HL-60/S4 treated with phorbol 12-myristate 13-acetate at 8.2 ng/mL for 4 days and 3 days (cell line): ENCODE measurements around the gene USH1C.

Source experiments
- in situ Hi-C: fragments of 300-500 bp; cut with MboI; formaldehyde crosslinking; loops from 2 replicates; pipeline ENCODE4 v1.15.0; 2022; ENCODE audit warnings: low sequenced_read_pairs

USH1C gene

DNA sequence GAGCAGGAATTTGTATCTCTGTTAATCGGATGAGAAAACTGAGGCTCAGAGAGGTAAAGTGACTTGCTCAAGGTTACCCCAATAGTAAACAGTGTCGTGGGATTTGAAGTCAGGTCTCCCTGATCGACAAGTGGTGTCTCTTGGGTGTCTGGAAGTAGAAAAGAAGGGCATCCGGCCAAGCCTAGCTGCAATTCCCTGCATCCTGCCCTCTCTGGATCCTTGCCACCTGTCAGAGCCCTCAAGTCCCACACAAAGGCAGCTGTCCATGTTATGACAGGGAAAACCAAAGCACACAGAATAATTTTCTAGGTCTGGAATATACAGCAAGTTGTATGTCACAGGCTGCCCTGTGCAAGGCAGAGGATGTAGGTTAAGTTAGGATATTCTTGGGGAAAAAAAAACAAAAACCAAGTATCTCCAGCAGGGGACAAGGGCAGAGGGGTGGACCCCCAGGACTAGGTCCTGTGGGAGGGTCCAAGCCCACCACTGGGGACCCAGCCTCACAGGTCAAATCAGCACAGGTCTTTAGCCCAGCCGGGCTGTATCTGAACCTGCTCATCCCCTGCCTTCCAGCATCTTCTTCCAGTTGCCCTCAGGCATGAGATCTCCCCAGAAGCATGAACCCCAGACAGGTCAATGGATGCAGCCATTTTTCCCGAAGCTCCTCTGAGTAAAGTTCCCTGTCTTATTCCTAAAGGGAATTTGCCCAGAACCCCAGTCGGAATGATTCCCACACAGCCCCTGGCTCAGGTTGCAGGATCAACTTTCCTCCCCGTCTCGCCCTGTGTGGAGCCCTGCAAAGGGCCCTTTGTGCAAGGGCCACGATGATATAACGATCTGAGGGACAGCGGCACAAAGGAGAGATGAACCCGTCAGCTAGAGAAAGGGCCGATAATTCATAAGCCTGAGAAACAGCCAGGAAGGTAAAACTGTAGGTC lies 15.0 kb downstream of the USH1C start:
- in situ Hi-C loops: no loop called here

DNA sequence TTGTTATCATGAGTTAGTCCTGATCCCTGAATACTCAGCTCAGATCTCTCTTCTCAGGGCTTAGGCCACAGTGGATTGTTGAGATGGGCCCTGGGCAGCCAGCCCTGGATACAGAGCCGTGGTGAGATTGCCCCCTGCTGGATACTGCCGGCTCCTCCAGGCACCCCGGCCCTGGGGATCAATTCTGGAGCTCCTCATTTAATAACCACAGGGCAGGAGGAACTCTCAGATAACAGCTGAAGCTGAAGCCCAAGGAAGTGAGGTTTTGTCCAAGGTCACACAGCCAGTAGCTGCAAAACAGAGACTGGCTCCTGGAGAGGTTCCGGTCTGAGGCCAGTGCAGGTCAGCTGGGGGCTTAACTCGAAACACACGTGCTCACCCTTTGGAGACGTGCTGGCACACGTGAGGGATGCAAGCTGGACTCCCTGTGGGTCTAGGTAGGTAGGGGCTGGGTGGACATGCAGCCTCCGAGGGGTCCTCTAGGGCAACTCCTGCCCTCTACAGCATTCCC lies 16.0 kb downstream of the USH1C start:
- in situ Hi-C loops: no loop called here

DNA sequence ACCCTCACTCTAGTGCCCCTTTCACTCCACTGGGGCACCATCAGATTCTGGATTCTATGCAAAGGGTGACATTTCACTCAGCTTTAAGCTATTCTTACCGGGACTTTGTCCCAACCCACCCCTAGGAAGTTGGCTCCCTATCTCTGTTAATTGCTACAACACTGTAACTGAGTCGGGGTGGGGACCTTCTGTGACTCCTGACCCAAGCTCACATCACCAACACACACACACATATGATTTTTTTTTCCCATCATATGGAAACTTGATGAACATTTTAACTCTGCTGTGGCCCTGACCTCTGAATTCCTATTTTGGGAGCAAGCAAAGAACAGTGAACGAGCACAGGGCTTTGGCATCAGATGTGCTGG lies 16.6 kb downstream of the USH1C start:
- in situ Hi-C loops: no loop called here

DNA sequence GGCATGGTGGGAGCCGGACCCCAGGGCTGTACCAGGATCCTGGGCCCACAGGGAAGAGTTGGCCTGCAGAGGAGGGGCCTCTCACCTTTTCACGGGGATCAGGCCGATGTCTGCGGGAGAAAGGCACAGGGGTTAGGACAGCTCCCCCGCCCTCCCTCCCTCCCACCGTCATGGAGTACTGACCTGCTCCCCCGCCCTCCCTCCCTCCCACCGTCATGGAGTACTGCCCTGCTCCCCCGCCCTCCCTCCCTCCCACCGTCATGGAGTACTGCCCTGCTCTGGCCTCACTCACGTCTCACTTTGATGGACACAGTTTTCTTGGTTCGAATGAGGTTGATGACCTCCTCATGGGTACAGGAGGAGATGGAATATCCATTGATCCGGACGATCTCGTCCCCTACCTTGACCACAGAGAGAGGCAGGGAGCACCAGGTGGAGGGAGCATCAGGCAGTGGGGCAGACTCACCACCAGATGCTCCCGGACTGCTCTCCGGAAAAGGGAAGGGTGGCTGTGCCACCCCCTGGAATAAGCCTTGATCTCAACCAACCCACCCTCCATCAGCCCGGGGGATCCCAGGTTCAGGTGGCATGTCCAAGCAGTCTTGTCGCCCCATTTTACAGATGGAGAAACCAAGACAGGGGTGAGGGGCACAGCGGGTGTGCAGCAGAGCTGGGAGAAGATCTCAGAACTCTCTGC lies 17.1 kb downstream of the USH1C start:
- in situ Hi-C loops: no loop called here

DNA sequence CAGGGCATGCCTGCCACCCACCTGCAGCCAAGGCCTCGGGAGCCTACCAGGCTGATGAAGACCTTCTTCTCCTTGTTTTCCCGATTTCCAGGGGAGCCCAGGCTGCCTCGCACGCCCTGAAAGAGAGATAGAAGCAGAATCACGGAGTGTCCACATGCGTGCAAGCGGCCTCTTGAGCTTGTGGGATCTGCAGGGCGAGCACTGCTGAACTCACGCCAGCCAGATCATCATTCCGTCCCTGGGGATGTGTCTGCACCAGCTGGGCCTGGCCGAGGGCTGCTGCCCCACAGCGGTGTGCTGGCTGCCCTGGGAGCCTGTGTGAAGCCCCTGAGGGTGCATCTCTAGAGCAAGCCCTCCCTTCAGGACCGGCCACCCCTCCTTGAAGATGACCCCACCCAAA lies 17.9 kb downstream of the USH1C start:
- in situ Hi-C loops: no loop called here

DNA sequence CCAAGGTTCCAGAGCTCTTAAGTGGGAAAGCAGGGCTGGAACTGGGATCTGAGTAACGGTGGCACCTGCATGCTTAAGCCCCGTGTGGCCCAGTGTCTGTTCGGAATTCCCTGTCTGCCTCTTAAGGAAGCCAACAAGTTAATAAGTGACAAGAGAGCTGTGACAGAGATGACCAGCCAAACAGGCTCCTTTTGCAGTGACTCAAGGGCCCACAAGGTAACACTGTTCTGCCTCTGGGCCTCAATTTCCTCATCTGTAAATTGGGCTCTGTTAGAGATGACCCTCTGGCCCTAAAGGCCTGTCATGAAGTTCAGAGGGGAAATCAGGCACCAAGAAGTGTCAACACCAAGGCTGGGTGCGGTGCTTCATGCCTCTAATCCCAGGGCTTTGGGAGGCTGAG lies 18.6 kb downstream of the USH1C start:
- in situ Hi-C loops: no loop called here

DNA sequence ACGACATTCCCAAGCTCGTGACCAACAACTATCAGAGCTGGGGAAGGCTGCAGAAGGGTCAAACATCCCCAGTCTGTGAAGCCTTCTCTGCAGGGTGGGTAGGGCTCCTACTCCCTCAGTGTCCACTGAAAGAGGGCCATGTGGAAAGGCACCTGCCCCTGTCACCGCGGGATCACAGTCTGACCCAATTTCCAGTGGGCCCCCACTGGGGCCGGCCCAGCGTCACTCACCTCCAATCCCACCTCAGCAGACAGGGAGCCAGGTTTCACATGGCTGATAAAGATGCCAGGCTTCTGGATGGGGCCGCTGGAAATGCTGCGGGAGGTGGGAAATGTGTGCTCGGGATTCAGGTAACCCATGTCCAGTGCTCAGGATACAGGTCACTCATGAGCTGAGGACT lies 20.0 kb downstream of the USH1C start:
- in situ Hi-C loops: loop anchor here (25.0 kb wide), 2 partner anchors 137 to 287 kb away; partner anchors contain the start of gene KCNJ11

DNA sequence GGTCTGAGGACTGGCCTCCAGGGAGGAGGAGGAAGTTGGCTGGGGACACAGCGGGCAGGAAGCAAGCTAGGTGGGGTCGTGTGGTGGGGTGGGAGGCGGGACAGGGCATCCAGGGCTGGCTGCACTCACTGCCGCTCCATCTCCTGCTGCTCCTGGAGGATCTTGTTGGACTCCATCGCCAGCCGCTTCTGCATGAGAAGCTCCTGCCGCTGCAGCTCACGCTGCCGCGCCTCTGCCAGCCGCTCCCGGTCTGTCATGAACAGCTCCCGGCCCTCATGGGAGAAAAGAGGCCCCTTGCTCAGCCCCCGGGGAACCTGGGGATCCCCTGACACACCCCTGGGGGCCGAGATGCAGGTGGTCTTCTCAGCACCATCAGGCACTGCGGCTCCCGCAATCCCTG lies 21.6 kb downstream of the USH1C start:
- in situ Hi-C loops: loop anchor here (25.0 kb wide), 2 partner anchors 135 to 285 kb away; partner anchors contain the start of gene KCNJ11

DNA sequence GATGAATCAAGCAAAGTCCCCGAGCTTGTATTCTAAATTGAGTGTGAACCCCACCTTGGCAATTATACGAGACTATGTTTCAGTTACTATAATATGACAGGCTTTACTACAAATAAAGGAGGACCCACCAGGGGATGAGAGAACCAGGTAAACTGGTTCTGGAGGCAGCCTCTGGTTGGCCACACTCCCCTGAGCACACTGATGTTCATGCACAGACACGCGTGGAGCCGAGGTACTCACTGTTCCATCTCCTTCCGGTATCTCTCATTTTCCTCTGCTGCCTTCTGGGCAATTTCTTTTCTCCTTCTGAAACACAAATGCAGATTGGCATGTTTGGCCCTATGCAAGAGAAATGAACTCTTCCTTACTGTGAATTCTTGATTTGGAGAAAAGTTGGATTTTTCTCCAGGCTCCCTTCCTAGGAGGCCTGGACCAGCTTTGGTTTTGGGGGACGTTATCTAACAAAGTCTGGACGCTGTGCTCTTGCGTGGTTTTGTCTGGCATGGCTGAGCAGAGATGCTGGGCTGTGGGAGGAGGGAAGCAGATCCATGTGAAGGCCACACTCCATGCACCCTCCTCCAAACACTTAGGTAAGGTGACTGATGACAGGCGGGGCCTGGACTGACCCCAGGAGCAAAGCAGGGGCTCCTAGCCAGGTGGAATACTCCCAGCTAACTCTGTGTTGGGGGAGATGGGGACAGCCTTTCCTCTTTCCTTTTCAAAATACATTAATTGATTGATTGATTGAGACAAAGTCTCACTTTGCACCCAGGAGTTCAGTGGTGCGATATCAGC lies 22.9 kb downstream of the USH1C start:
- in situ Hi-C loops: loop anchor here (25.0 kb wide), 2 partner anchors 134 to 284 kb away; partner anchors contain the start of gene KCNJ11

DNA sequence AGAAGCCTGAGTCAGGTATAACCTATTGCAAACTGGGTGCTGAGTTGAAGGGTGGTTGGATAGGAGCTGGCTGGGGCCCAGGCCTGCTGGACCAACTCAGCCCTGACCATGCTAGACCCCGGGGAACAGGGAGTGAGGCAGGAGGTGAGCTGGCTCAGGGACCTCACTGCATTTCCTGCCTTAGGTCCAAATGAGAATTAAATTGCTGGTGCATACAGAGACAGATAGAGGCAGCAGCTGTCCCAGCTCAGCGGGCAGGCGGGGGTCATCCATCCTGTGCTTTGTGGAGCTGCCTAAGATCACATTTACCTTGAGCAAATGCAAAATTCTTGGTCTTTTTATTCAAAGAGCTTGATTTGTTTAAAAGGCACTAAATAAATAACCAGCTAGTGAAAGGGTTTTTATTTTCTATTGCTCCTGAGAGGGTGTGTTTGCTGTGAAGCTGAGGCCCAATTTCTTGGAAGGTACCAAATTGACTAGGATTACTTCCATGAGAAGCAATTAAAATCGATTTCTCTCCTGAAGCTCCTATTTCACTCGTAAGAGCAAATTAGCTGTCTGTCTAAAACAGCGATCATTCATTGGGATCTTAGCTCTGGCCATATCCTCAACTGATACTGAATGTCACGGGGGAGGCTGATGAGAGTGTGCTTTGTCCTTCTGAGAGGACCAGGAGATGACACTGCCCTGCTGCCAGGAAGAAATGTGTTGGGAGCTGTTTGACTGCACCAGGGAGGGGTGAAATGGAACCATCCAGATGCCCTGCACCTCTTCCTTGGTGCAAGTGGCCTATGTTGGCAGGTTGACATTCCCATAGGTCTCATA lies 24.9 kb downstream of the USH1C start:
- in situ Hi-C loops: loop anchor here (25.0 kb wide), 2 partner anchors 132 to 282 kb away; partner anchors contain the start of gene KCNJ11

DNA sequence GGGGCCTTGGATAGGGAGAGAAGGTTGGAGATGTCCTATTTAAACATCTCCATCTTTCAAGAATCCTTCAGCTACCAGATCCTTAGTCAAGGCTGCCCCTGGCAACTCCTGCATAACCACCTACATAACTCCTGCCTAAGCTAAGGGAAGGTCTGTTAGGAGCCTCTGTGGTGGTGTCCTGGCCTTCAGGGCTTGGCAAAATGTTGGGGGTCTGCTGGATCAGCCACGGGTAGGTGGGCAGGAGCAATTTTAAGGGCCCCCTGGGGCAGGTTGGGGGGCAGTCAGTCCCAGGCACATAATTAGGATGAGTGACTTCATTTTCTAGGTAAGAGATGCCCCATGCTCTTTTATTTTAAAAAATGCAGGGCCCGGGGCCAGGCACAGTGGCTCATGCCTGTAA lies 25.9 kb downstream of the USH1C start:
- in situ Hi-C loops: loop anchor here (25.0 kb wide), 2 partner anchors 131 to 281 kb away; partner anchors contain the start of gene KCNJ11

DNA sequence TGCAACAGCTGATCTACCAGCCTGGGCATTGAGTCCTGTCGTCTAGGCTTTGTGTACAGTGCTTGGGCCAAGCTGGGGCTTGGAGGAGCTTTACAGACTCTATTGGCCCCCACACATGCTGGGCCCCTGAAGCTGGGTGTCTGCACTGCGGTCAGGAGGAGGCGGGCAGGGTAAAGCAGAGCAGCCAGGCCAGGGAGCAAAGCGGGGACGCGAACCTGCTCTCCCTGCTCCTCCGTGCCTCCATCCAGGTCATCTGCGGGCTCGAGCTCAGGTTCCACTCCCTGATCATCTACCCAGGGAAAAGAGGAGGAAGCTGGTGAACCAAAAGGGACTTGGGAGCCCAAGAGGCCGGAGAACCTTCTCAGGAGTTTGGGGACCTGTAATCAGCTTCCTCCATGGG lies 27.0 kb downstream of the USH1C start:
- in situ Hi-C loops: loop anchor here (25.0 kb wide), 2 partner anchors 130 to 280 kb away; partner anchors contain the start of gene KCNJ11

DNA sequence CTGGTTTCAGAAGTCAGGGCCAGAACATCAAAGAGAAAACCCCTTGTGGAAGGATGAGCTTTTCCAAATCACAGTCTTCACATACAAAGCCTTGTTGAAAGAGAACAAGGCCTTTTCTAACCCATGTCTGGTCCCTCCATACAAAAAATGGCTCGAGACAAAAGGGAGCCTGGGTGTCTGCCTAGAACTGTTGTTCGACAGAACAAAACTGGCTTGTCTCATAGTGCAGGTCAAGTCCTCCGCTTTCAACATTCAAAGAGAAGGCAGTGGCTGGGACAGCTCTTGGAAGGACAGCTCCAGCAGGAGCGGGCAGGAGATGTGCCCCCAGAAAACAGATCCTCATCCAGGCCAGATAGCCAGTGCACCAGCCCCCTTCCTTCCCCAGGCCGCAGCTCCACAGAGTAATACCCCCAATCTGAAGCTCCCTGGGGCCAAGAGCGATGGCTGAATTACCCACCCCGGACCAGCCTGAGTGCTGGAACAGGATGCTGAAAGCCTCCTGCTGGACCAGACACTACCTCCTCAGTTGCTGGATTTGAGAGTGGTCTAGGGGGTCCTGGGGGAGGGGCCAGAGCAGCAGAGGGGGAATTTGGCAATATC lies 27.6 kb downstream of the USH1C start:
- in situ Hi-C loops: loop anchor here (25.0 kb wide), 2 partner anchors 129 to 279 kb away; partner anchors contain the start of gene KCNJ11

DNA sequence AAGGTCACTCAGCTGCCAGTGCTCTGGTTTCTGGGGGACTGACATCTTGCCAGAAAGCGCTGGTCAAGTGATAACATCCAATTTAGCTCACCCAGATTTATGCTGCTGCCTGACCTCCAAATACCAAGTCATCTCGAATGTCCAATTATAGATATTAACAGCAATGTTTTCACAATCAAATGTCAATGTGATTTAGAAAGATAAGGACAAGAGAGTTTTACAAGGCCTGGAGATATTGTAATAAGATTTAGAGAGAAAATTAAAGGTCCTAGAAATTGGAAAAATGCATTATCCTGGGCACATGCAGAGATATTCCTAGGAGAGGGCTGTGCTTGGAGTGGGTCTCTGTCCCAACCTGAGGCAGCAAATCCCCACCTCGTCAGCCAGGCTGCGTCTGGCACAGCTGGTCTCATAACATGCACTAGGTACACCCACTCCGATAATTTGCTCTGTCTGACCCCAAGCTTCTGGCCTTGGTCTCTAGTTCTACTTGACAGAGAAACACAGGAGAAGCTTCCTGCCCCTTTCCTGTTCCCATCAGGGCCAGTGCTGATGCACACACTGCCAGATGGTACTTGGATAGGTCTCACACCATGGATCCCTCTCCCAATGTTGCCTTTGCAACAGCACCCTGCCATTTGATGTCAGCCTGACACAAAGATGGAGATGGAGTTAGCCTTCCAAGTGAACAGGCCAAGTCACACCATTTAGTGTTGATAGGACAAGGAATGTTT lies 28.6 kb downstream of the USH1C start:
- in situ Hi-C loops: loop anchor here (25.0 kb wide), 2 partner anchors 128 to 278 kb away; partner anchors contain the start of gene KCNJ11

DNA sequence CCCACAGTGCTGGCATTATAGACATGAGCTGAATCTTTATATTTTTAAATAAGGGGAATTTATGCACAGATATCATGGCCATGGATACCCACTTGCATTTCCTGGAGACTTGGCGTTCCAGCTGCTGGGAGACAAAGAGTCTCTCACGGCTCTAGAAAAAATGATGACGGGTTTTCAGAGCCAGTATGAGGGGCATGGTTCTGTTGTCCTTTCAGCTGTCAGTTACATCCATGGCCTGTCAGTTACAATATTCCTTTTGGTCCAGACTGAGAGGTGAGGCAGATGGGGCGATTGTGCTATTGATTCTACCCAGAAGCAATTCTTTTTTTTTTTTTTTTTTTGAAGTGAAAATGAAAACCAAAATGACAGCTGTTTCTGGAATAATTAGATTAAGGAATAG lies 29.7 kb downstream of the USH1C start:
- in situ Hi-C loops: loop anchor here (25.0 kb wide), 2 partner anchors 127 to 277 kb away; partner anchors contain the start of gene KCNJ11

DNA sequence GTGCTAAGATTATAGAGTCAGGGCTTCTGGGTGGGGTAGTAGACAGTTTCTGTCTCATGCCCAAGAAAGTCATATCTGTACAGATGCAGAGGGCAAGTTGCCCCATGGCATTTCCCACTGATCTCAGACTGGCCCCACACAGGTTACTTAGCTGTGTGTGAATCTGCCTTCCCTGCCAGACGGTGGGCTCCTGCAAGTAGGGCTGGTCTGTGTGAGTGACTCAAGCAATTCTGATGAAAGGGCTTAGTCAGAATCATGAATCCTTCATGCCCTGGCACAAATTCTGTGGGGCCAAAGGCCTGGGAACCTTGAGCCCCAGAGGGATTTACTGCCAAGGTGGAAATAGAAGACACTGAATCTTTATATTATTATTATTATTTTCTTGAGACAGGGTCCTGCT lies 30.4 kb downstream of the USH1C start:
- in situ Hi-C loops: loop anchor here (25.0 kb wide), 2 partner anchors 127 to 277 kb away; partner anchors contain the start of gene KCNJ11

DNA sequence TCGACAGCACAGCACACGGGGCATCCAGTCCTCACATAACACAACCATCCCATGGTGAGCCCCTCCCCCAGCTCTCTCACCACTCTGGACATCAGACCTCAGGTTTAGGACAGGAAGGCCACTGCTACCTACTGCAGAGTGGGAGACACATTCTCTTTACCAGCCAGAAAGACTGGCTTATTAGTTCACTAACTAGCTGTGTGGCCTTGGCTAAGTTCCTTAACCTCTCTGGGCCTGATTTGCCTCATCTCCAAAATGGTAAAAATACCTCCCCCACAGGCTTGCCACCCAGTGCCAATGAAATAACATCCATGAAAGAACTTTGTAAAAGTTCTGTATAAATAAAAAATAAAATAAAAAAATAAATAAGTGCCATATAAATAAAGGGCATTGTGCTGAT lies 32.1 kb downstream of the USH1C start:
- in situ Hi-C loops: loop anchor here (25.0 kb wide), 2 partner anchors 125 to 275 kb away; partner anchors contain the start of gene KCNJ11

DNA sequence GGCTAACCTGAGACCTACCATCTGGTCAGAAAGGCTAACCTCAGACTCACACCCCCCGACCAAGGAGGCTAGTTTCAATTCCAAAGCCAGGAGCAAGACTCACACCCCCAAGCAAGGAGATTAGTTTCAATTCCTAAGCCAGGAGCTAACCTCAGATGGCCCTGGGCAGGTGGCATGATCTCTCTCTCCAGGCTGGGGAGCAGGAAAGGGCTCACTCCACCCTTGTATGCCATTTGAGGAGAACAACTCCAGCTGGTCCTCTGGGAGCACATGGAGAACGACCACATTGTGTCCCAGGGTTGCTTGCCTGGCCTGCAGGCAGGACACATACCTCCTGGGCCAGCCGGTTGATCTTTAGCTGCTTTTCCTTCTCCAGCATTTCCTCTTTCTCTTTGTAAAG lies 32.6 kb downstream of the USH1C start:
- in situ Hi-C loops: loop anchor here (25.0 kb wide), 2 partner anchors 124 to 274 kb away; partner anchors contain the start of gene KCNJ11
